SK-N-SH (cell line): Measurements from ENCODE around the gene BNC2. TPM values are rescaled to one million over a fixed set of nuclear protein-coding genes. Genes with fewer than 3 reads are reported as not detected.

Experiments
- CTCF ChIA-PET: fragments of 300-600, 350-600 bp; formaldehyde crosslinking; extraction: SDS; loops from one replicate; lab custom pipeline; 2021; lab: Yijun Ruan, JAX
- POLR2A ChIA-PET: fragments of 350-600 bp; sonication (Branson Sonifier 250); formaldehyde crosslinking; extraction: SDS; loops from one replicate; lab custom pipeline; 2020; ENCODE audit warnings: antibody characterized with exemption, inconsistent platforms; lab: Yijun Ruan, JAX
- DNase-seq: peaks from one replicate; pipeline ENCODE4 v3.0.0; 2012
- H2AFZ ChIP-seq: fragments of 200-600 bp; sonication (generic); 2 replicates; pipeline ENCODE4 v1.8.1; 2016; ENCODE audit warnings: antibody characterized with exemption, mild to moderate bottlenecking, low read depth
- H3F3A ChIP-seq: fragments of 200-600 bp; sonication (generic); replicated peaks from 2 replicates; pipeline ENCODE3; 2016; ENCODE audit warnings: antibody characterized with exemption, mild to moderate bottlenecking; ENCODE audit not compliant: insufficient read depth
- H3K27ac ChIP-seq, 2 experiments: fragments of 200-500 bp in 1 of 2; fragments of 200-600 bp in 1 of 2; sonication (Bioruptor generic) in 1 of 2; sonication (generic), shearing (Covaris generic) in 1 of 2; 2 replicates each; pipeline versions ENCODE4 v1.5.1 to v1.6.1; 2014 to 2016; ENCODE audit warnings: low read depth in 2 of 2, inconsistent platforms in 1 of 2, low read length in 1 of 2, mild to moderate bottlenecking in 1 of 2, mixed read lengths in 1 of 2
- H3K27me3 ChIP-seq: fragments of 200-600 bp; sonication (generic), shearing (Covaris generic); 2 replicates; pipeline ENCODE4 v1.6.1; 2016; ENCODE audit warnings: mixed run types; ENCODE audit not compliant: insufficient read depth
- H3K36me3 ChIP-seq, 2 experiments: fragments of 200-500 bp in 1 of 2; fragments of 200-600 bp in 1 of 2; sonication (Bioruptor generic) in 1 of 2; sonication (generic) in 1 of 2; replicated peaks in 1 of 2; 2 replicates each; pipeline versions ENCODE3 to v1.5.1; 2014 to 2016; ENCODE audit warnings: low read length in 1 of 2, mild to moderate bottlenecking in 1 of 2; ENCODE audit not compliant: insufficient read depth in 2 of 2, control insufficient read depth in 1 of 2
- H3K4me1 ChIP-seq, 2 experiments: fragments of 200-500 bp in 1 of 2; fragments of 200-600 bp in 1 of 2; sonication (Bioruptor generic) in 1 of 2; sonication (generic), shearing (Covaris generic) in 1 of 2; 2 replicates each; pipeline versions ENCODE4 v1.5.1 to v1.6.1; 2014 to 2016; ENCODE audit warnings: low read depth in 1 of 2, low read length in 1 of 2, mixed run types in 1 of 2; ENCODE audit not compliant: insufficient read depth in 2 of 2, control insufficient read depth in 1 of 2
- H3K4me2 ChIP-seq: fragments of 200-600 bp; sonication (generic), shearing (Covaris generic); 2 replicates; pipeline ENCODE4 v1.6.1; 2017; ENCODE audit warnings: mixed run types
- H3K4me3 ChIP-seq, 2 experiments: fragments of 200-500 bp in 1 of 2; fragments of 200-600 bp in 1 of 2; sonication (Bioruptor generic) in 1 of 2; sonication (generic), shearing (Covaris generic) in 1 of 2; 2 replicates each; pipeline versions ENCODE4 v1.5.1 to v1.8.1; 2014 to 2016; ENCODE audit warnings: low read depth in 2 of 2, inconsistent platforms in 1 of 2, low read length in 1 of 2, mild to moderate bottlenecking in 1 of 2, mixed read lengths in 1 of 2, moderate library complexity in 1 of 2
- H3K79me2 ChIP-seq: fragments of 200-600 bp; sonication (generic); 2 replicates; pipeline ENCODE4 v1.8.1; 2017; ENCODE audit warnings: mild to moderate bottlenecking; ENCODE audit not compliant: insufficient read depth
- H3K9ac ChIP-seq: fragments of 200-600 bp; sonication (generic); 2 replicates; pipeline ENCODE4 v1.6.1; 2017; ENCODE audit warnings: mixed run types
- H3K9me2 ChIP-seq: fragments of 200-600 bp; sonication (generic); 2 replicates; pipeline ENCODE4 v1.6.1; 2017; ENCODE audit warnings: mixed run types
- H3K9me3 ChIP-seq: fragments of 200-600 bp; sonication (generic); 2 replicates; pipeline ENCODE4 v1.6.1; 2017; ENCODE audit warnings: mixed run types, mild to moderate bottlenecking, moderate library complexity
- H4K20me1 ChIP-seq: fragments of 200-600 bp; sonication (generic); 2 replicates; pipeline ENCODE4 v1.6.1; 2017; ENCODE audit warnings: mild to moderate bottlenecking, mixed run types; ENCODE audit not compliant: insufficient read depth
- CTCF ChIP-seq: fragments of 200-600 bp; sonication (generic); IDR thresholded peaks from 2 replicates; pipeline ENCODE4 v1.6.1; 2017; ENCODE audit warnings: antibody characterized with exemption, mild to moderate bottlenecking, moderate library complexity
- FOSL2 ChIP-seq: IDR thresholded peaks from 2 replicates; pipeline ENCODE4 v1.4.0; 2012; ENCODE audit warnings: low read depth, mild to moderate bottlenecking, moderate library complexity, borderline replicate concordance
- FOXM1 ChIP-seq: IDR thresholded peaks from 2 replicates; pipeline ENCODE4 v1.4.0; 2012; ENCODE audit warnings: low read depth, mild to moderate bottlenecking
- GATA2 ChIP-seq: sonication (generic); formaldehyde crosslinking; IDR thresholded peaks from 2 replicates; pipeline ENCODE4 v1.5.0; 2020; ENCODE audit warnings: mild to moderate bottlenecking, missing genetic modification reagents
- IRF3 ChIP-seq: fragments of 150-350 bp; IDR thresholded peaks from 2 replicates; pipeline ENCODE4 v1.6.1; 2016; ENCODE audit warnings: mild to moderate bottlenecking, low read depth, low read length
- JUND ChIP-seq: IDR thresholded peaks from 2 replicates; pipeline ENCODE4 v1.4.0; 2012
- MEF2A ChIP-seq: IDR thresholded peaks from 2 replicates; pipeline ENCODE4 v1.4.0; 2012; ENCODE audit warnings: low read depth, borderline replicate concordance
- NRF1 ChIP-seq: IDR thresholded peaks from 2 replicates; pipeline ENCODE4 v1.6.1; 2012; ENCODE audit warnings: low read depth, mild to moderate bottlenecking, low read length
- RXRA ChIP-seq: IDR thresholded peaks from 2 replicates; pipeline ENCODE4 v1.4.0; 2012; ENCODE audit warnings: low read depth, mild to moderate bottlenecking, borderline replicate concordance
- SIN3A ChIP-seq: IDR thresholded peaks from 2 replicates; pipeline ENCODE4 v1.6.1; 2012; ENCODE audit warnings: low read depth, mild to moderate bottlenecking, low read length, moderate library complexity, borderline replicate concordance
- TAF1 ChIP-seq: IDR thresholded peaks from 2 replicates; pipeline ENCODE4 v1.6.1; 2012; ENCODE audit warnings: low read depth, mild to moderate bottlenecking, low read length, moderate library complexity, borderline replicate concordance
- TCF12 ChIP-seq: IDR thresholded peaks from 2 replicates; pipeline ENCODE4 v1.4.0; 2012
- USF1 ChIP-seq: IDR thresholded peaks from 2 replicates; pipeline ENCODE4 v1.4.0; 2012; ENCODE audit warnings: low read depth, borderline replicate concordance
- YY1 ChIP-seq: IDR thresholded peaks from 2 replicates; pipeline ENCODE4 v1.4.0; 2012; ENCODE audit warnings: low read depth, mild to moderate bottlenecking
- ZBTB33 ChIP-seq: IDR thresholded peaks from 2 replicates; pipeline ENCODE4 v1.4.0; 2012; ENCODE audit warnings: low read depth, borderline replicate concordance
- WGBS: methylation state at CpG from one replicate; pipeline ENCODE4 v1.1.6; 2017; ENCODE audit warnings: low lambda C conversion rate; 5-methylcytosine and 5-hydroxymethylcytosine counted together
- polyA plus RNA-seq, 3 experiments: library from polyadenylated mRNA; depleted of rRNA; stranded (reverse); fragments of >200 nt; gene quantifications; 2 replicates each; pipeline ENCODE4 v1.2.3, GENCODE V29; 2012

Gene BNC2
- polyA plus RNA-seq, 1 of the 3 experiments (the other 2 are of a cell fraction), result 8.8 TPM

- ChIA-PET CTCF (interaction anchor here (1.0 kb wide), 1 partner anchor 40 kb away, joined by 3 read pairs; no protein-coding TSS in a partner anchor), POLR2A (no interaction called here)
- Histone ChIP-seq H3K4me3 (no peak overlapping the region), H3K9ac (no peak overlapping the region), H3K36me3 (no peaks in the 10 kb centered on the region), H4K20me1 (no peaks in the 10 kb centered on the region), H3F3A (no peaks in the 10 kb centered on the region), H3K79me2 (0 out of 2 replicates have a peak, but pooled peaks cover 4% of the 10 kb centered on the region), H3K4me2 (no peak overlapping the region), H3K9me3 (no peaks in the 10 kb centered on the region), H3K27ac (no peak overlapping the region), H2AFZ (no peak overlapping the region), H3K4me1 (no peaks in the 10 kb centered on the region), H3K27me3 (no peaks in the 10 kb centered on the region), H3K9me2 (no peaks in the 10 kb centered on the region)
- no peak for TF ChIP-seq NRF1
- TF ChIP-seq TCF12, result no peak
- no peak for TF ChIP-seq FOSL2
- TF ChIP-seq CTCF, result no peak
- no peak for TF ChIP-seq FOXM1
- no peak for TF ChIP-seq GATA2 (CRISPR knock-in tag)
- TF ChIP-seq IRF3, result no peak
- 96% methylated on average over 3 of the region's 3 CpGs for WGBS
- DNase-seq, result peak; percentile 48
Observed at GRCh38 chr9:16767366-16767765, 103.1 kb downstream of the BNC2 start.

GRCh38 chr9:16763946-16764345 is 106.5 kb downstream of the BNC2 start:
- H3K9ac ChIP-seq, result no peak overlapping the region
- H3K4me2 ChIP-seq, result no peak overlapping the region
- H3K27ac ChIP-seq, result no peak overlapping the region
- no peaks in the 10 kb centered on the region for H4K20me1 ChIP-seq
- DNase-seq, result no peak
- no peak overlapping the region for H3K4me3 ChIP-seq
- no peaks in the 10 kb centered on the region for H3K4me1 ChIP-seq
- no peak overlapping the region for H2AFZ ChIP-seq
- no peaks in the 10 kb centered on the region for H3K9me3 ChIP-seq
- no peaks in the 10 kb centered on the region for H3K36me3 ChIP-seq
- 100% methylated on average over 2 of the region's 2 CpGs for WGBS
- H3K79me2 ChIP-seq, result peaks cover 9% of the 10 kb centered on the region; the same call in 1 of the 2 replicates
- no peaks in the 10 kb centered on the region for H3K9me2 ChIP-seq
- POLR2A ChIA-PET, result no interaction called here
- CTCF ChIA-PET, result interaction anchor here (0.8 to 1.6 kb wide), 2 partner anchors 9 to 21 kb away, joined by 3 to 4 read pairs; no protein-coding TSS in a partner anchor
- no peaks in the 10 kb centered on the region for H3F3A ChIP-seq
- no peaks in the 10 kb centered on the region for H3K27me3 ChIP-seq
- no peak for TF ChIP-seq CTCF
- no peak for TF ChIP-seq USF1
- TF ChIP-seq RXRA, result no peak
- TF ChIP-seq YY1, result no peak
- TF ChIP-seq MEF2A, result no peak
- no peak for TF ChIP-seq TAF1
- TF ChIP-seq SIN3A, result no peak
- TF ChIP-seq TCF12, result no peak
- TF ChIP-seq JUND, result no peak
- TF ChIP-seq ZBTB33, result no peak
